CD8-positive, alpha-beta memory T cell (primary cell): ENCODE results near the gene TULP4. TPM values are rescaled to one million over a fixed set of nuclear protein-coding genes. Genes with fewer than 3 reads are reported as not detected.

ENCODE experiments used
- CTCF ChIA-PET: fragments of 350-600 bp; sonication (Branson Sonifier 250); formaldehyde crosslinking; loops from one replicate; lab custom pipeline; 2021; ENCODE audit warnings: antibody characterized with exemption; lab: Charles Lee
- POLR2A ChIA-PET: fragments of 350-600 bp; sonication (Branson Sonifier 250); formaldehyde crosslinking; loops from one replicate; lab custom pipeline; 2021; ENCODE audit warnings: antibody characterized with exemption; lab: Charles Lee
- DNase-seq, 5 donors: peaks; one replicate each; pipeline versions ENCODE4 v3.0.0 to v3.0.0-alpha.2; 2020 to 2022; ENCODE audit warnings: mixed read lengths in 1 of 5
- H3K27ac ChIP-seq: one replicate; pipeline ENCODE4 v1.7.0; 2013; ENCODE audit warnings: low read depth, mild to moderate bottlenecking, low read length, moderate library complexity
- H3K27me3 ChIP-seq: 2 replicates; pipeline ENCODE4 v1.7.0; 2013; ENCODE audit warnings: low read length, mild to moderate bottlenecking; ENCODE audit not compliant: insufficient read depth, poor library complexity, severe bottlenecking
- H3K36me3 ChIP-seq: 2 replicates; pipeline ENCODE4 v1.7.0; 2013; ENCODE audit warnings: mild to moderate bottlenecking, low read length, moderate library complexity; ENCODE audit not compliant: insufficient read depth
- H3K4me1 ChIP-seq: 2 replicates; pipeline ENCODE4 v1.7.0; 2013; ENCODE audit warnings: mild to moderate bottlenecking, low read length, moderate library complexity; ENCODE audit not compliant: insufficient read depth
- H3K4me3 ChIP-seq: 2 replicates; pipeline ENCODE4 v1.7.0; 2013; ENCODE audit warnings: mild to moderate bottlenecking, low read length
- H3K9me3 ChIP-seq: 2 replicates; pipeline ENCODE4 v1.7.0; 2013; ENCODE audit warnings: mild to moderate bottlenecking, low read length
- H3K27ac Mint-ChIP-seq, 8 donors: one replicate each; pipeline ENCODE4 v1.8.0; 2020 to 2021; ENCODE audit warnings: mixed read lengths in 8 of 8, mild to moderate bottlenecking in 6 of 8, inconsistent platforms in 3 of 8, moderate library complexity in 3 of 8
- H3K27me3 Mint-ChIP-seq, 2 donors: one replicate each; pipeline ENCODE4 v1.8.0; 2020 to 2021; ENCODE audit warnings: mixed read lengths in 2 of 2, mild to moderate bottlenecking in 1 of 2, moderate library complexity in 1 of 2
- H3K36me3 Mint-ChIP-seq, 3 donors: one replicate each; pipeline ENCODE4 v1.8.0; 2020 to 2021; ENCODE audit warnings: mixed read lengths in 3 of 3, inconsistent platforms in 1 of 3, mild to moderate bottlenecking in 1 of 3
- H3K4me1 Mint-ChIP-seq, 3 donors: one replicate each; pipeline ENCODE4 v1.8.0; 2020 to 2021; ENCODE audit warnings: mixed read lengths in 3 of 3, inconsistent platforms in 1 of 3, mild to moderate bottlenecking in 1 of 3
- H3K4me3 Mint-ChIP-seq, 7 donors: one replicate each; pipeline ENCODE4 v1.8.0; 2020 to 2021; ENCODE audit warnings: mixed read lengths in 7 of 7, mild to moderate bottlenecking in 6 of 7, moderate library complexity in 4 of 7, inconsistent platforms in 2 of 7
- H3K9me3 Mint-ChIP-seq, 5 donors: one replicate each; pipeline ENCODE4 v1.8.0; 2020 to 2022; ENCODE audit warnings: mixed read lengths in 5 of 5, mild to moderate bottlenecking in 3 of 5, moderate library complexity in 2 of 5, inconsistent platforms in 1 of 5
- polyA plus RNA-seq: library from polyadenylated mRNA; unstranded; fragments of 300-500 nt; fragmentation: Illumina TruSeq; gene quantifications from one replicate; pipeline ENCODE4 v1.2.3, GENCODE V29; 2021
- total RNA-seq, 2 experiments: library from RNA; stranded (reverse); gene quantifications; one replicate each; pipeline ENCODE4 v1.2.3, GENCODE V29; 2021

TULP4 gene
- total and polyA plus RNA-seq, 3 experiments from 2014 or later: 26.9 to 50.1 (median 32.1) TPM

DNA sequence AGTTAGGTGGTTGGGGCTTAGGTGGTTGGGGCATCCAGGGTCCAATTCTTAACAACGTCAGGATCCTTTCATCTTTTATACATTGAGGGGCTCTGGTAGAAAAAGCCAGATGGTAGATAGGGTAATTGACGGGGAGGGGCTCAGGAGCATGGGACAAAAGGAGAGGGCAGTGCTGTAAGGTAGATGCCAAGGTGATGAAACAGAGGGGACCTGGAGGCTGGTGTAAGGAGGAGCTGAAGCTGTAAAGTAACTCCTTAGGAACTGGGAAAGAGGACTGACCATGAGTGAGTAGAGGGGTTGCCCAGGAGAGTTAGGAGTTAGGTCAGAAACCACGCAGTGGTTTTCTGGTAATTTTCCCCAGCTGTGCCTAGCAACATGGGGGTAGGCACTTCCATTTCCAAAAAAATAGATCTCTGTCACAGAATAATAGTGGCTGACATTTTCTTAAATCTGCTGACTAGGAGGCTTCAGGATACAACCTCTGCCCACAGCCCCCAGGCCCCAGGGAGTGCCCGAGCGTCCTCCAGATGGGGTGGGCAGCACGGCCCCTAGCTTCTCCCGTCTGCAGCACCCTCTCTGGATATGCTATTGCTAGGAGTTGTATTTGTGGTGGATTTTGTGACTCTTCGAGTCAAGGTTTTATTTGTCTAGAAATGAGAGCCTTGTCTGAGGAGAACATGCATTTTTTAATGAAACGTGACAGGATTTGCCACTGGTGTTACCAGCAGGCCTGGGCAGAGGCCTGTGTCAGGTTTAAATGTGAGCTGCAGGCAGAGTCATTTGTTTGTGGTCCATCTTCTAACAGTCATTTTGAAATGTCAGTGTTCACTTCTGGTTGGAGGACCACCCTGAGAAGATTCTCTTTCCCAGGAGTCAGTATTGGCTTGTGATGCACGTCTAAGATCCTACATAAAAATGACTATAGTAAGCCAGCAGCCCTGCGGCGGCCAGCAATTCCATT, 44.6 kb downstream of the TULP4 start:
- Histone ChIP-seq H3K36me3 (no peaks in the 10 kb centered on the region), H3K9me3 (no peaks in the 10 kb centered on the region), H3K27ac (no peak overlapping the region), H3K27me3 (no peaks in the 10 kb centered on the region), H3K4me3 (no peak overlapping the region), H3K4me1 (peaks cover 24% of the 10 kb centered on the region)
- peaks cover 0 to 3% (median 0%) of the 10 kb centered on the region in 3 donors for H3K36me3 Mint-ChIP-seq
- CTCF ChIA-PET: no interaction called here
- H3K27ac Mint-ChIP-seq: peak overlapping the region in 2 of 8 donors; percentile 51 to 53
- H3K9me3 Mint-ChIP-seq: no peaks in the 10 kb centered on the region
- peaks cover 36 to 60% (median 58%) of the 10 kb centered on the region in 3 donors for H3K4me1 Mint-ChIP-seq
- no peak for DNase-seq
- POLR2A ChIA-PET: no interaction called here
- peak overlapping the region in 3 of 7 donors; percentile 12 to 19 (median 14) for H3K4me3 Mint-ChIP-seq
- no peaks in the 10 kb centered on the region for H3K27me3 Mint-ChIP-seq

DNA sequence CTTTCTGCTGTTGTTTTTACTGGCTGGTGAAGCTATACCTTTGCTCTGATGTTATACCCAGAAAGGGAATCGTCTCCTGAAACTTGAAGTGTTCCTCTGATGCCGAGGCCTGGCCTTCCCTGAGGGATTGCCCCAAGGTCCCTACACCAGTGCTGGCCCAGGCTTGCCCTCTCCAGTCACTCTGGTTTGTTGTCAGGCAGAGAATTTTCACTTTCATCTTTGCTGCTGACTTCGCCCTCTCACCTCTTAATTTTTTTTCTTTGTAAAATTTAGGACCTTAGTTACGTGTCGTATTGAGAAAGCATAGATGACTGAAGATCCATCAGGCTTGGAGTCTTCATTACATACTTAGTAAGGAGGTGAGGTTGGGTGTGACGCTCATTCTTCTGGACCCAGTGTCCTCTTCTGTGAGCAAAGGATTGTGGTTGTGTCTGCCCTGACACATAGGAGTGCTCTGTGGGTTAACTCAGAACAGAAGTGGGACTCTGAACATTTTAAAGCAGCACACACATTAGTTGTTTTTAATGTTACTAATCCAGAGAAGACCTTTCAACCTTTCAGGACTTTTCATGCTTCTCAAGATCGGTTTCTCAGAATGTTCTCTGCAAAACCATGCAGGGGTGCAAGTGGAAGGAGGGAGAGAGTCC, 45.4 kb downstream of the TULP4 start:
- peaks cover 0 to 3% (median 0%) of the 10 kb centered on the region in 3 donors for H3K36me3 Mint-ChIP-seq

DNA sequence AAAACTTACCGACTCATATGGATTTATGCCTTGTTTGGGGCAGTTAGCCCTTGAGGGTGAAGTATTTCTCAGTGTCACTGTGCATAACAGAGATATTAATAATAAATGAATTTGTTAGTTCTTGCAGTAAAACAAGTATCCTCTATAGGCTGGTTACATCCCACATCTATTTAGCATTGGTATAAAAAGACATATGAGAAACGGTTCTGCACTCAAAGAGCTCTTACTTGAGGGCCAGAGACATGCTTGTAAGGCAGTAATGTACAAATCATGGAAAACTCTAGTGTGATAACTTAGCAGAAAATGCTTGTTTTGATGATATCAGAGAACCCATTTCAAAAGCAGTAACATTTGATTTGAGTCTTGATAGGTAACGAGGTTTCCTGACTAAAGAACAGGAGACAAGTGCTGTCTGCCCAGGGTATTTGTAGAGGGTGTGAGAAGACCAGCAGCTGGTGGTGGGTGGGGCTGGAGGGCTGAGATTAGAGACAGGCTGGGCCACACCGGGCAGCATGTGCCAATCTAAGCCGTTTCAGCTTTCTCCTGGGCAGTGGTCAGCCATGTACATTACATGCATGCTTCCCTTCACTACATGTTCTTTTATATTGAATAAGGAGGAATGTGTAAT, 46.3 kb downstream of the TULP4 start:
- peaks cover 0 to 3% (median 0%) of the 10 kb centered on the region in 3 donors for H3K36me3 Mint-ChIP-seq
- no peak for DNase-seq
- Histone ChIP-seq H3K27me3 (no peaks in the 10 kb centered on the region), H3K27ac (no peak overlapping the region), H3K9me3 (no peaks in the 10 kb centered on the region), H3K36me3 (no peaks in the 10 kb centered on the region), H3K4me3 (no peak overlapping the region), H3K4me1 (peaks cover 24% of the 10 kb centered on the region)
- H3K4me1 Mint-ChIP-seq: peaks cover 36 to 67% (median 58%) of the 10 kb centered on the region in 3 donors
- POLR2A ChIA-PET: no interaction called here
- peak overlapping the region in 4 of 8 donors; percentile 29 to 77 (median 48) for H3K27ac Mint-ChIP-seq
- H3K4me3 Mint-ChIP-seq: no peak overlapping the region
- no peaks in the 10 kb centered on the region for H3K27me3 Mint-ChIP-seq
- no peaks in the 10 kb centered on the region for H3K9me3 Mint-ChIP-seq
- CTCF ChIA-PET: no interaction called here

More for the DNA sequence above, 45.4 kb downstream of the TULP4 start:
- peak overlapping the region in 5 of 8 donors; percentile 5 to 79 (median 21) for H3K27ac Mint-ChIP-seq
- H3K9me3 ChIP-seq: no peaks in the 10 kb centered on the region
- POLR2A ChIA-PET: no interaction called here
- peak overlapping the region in 3 of 7 donors; percentile 4 to 12 (median 4) for H3K4me3 Mint-ChIP-seq
- no peak overlapping the region for H3K4me3 ChIP-seq
- CTCF ChIA-PET: no interaction called here
- H3K27ac ChIP-seq: no peak overlapping the region
- no peaks in the 10 kb centered on the region for H3K36me3 ChIP-seq
- H3K9me3 Mint-ChIP-seq: no peaks in the 10 kb centered on the region
- H3K27me3 Mint-ChIP-seq: no peaks in the 10 kb centered on the region
- no peaks in the 10 kb centered on the region for H3K27me3 ChIP-seq
- H3K4me1 Mint-ChIP-seq: peaks cover 36 to 63% (median 58%) of the 10 kb centered on the region in 3 donors
- H3K4me1 ChIP-seq: peaks cover 24% of the 10 kb centered on the region
- no peak for DNase-seq

DNA sequence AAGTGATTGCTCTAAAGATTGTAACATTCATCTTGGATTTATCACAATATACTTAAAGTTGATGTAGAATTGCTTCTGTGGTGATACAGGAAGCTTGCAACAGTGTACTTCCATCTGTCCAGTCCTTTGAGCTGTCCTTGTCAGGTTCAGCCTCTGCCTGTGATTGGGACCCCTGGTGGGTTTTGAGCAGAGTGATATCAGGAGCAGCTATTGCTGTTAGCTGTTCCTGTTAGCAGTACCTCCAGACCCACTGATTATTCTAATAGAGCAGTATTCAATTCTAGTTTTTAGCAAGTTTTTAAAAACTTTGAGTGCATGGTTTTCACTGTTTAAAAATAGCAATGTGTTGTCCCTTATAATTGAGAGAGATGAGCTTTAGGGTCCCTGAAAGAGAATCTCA, 48.8 kb downstream of the TULP4 start:
- H3K9me3 Mint-ChIP-seq: no peaks in the 10 kb centered on the region
- H3K27me3 ChIP-seq: no peaks in the 10 kb centered on the region
- H3K36me3 ChIP-seq: no peaks in the 10 kb centered on the region
- no peak for DNase-seq
- H3K27ac Mint-ChIP-seq: peak overlapping the region in 2 of 8 donors; percentile 10 to 41
- POLR2A ChIA-PET: interaction anchor here (0.6 kb wide), 1 partner anchor 241 kb away, joined by 4 read pairs; no protein-coding TSS in a partner anchor
- no peaks in the 10 kb centered on the region for H3K27me3 Mint-ChIP-seq
- no peaks in the 10 kb centered on the region for H3K9me3 ChIP-seq
- H3K4me1 ChIP-seq: peaks cover 24% of the 10 kb centered on the region
- H3K4me3 ChIP-seq: no peak overlapping the region
- H3K36me3 Mint-ChIP-seq: peaks cover 0 to 3% (median 0%) of the 10 kb centered on the region in 3 donors
- no peak overlapping the region for H3K27ac ChIP-seq
- CTCF ChIA-PET: no interaction called here
- no peak overlapping the region for H3K4me3 Mint-ChIP-seq
- peaks cover 34 to 63% (median 42%) of the 10 kb centered on the region in 3 donors for H3K4me1 Mint-ChIP-seq

DNA sequence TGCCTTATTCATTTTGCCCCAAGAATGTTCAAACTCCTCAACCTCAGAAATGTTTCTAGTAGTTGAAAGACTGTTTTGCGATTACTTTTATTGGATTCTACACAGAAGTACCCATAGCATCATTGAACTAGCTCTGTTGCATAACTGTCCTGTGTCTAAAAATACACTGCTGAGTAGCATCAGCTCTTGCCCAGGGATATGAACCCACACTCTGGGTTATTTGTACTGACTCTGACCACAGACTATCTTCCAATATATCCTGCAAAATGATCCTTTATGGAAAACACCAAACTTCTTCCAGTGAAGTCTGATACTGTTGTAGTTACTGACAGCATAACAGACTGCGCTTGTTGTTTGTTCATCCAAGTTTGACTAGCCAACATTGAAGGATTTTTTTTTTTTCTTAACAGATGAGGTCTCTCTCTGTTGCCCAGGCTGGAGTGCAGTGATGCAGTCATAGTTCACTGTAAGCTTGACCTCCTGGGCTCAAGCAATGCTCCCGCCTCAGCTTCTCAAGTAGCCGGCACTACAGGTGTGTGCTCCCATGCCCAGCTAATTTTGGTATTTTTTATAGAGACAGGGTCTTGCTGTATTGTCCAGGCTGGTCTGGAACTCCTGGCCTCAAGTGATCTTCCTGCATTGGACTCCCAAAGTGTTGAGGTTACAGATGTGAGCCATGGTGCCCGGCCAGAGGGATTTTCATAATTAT, 49.9 kb downstream of the TULP4 start:
- Histone ChIP-seq H3K27me3 (no peaks in the 10 kb centered on the region), H3K27ac (no peak overlapping the region), H3K4me1 (peaks cover 19% of the 10 kb centered on the region), H3K9me3 (no peaks in the 10 kb centered on the region), H3K4me3 (no peak overlapping the region), H3K36me3 (no peaks in the 10 kb centered on the region)
- ChIA-PET POLR2A (no interaction called here), CTCF (no interaction called here)
- H3K27me3 Mint-ChIP-seq: no peaks in the 10 kb centered on the region
- DNase-seq: no peak
- no peaks in the 10 kb centered on the region for H3K9me3 Mint-ChIP-seq
- H3K36me3 Mint-ChIP-seq: peaks cover 0 to 3% (median 3%) of the 10 kb centered on the region in 3 donors
- H3K4me1 Mint-ChIP-seq: peaks cover 30 to 59% (median 42%) of the 10 kb centered on the region in 3 donors
- H3K4me3 Mint-ChIP-seq: no peak overlapping the region
- no peak overlapping the region for H3K27ac Mint-ChIP-seq

DNA sequence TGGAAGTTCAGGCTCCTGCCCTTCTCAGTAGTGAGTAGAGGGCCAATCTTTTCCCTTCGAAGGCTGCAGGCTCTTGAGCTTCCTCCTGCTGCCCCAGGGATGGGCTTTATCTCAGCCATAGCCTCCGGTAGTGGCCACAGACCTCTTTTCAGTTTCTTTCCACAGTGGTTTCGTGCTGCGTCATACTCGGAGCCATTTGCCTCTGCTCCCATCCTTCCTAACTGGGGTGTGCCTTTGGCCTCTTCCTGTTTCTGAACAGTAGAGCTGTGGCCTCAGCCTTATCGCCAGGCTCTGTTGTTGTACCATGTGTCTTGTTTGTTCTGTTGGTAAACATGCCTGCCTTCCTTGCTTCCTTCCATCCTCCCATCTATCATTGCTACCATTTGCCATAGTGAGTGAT, 54.1 kb downstream of the TULP4 start:
- CTCF ChIA-PET: interaction anchor here (1.0 to 1.8 kb wide), 2 partner anchors 13 to 152 kb away, joined by 3 read pairs; no protein-coding TSS in a partner anchor
- Mint-ChIP-seq H3K4me1 (peaks cover 7 to 20% (median 15%) of the 10 kb centered on the region in 3 donors), H3K4me3 (peak overlapping the region in 1 of 7 donors; percentile 33), H3K27ac (peak overlapping the region in 1 of 8 donors; percentile 64), H3K27me3 (no peaks in the 10 kb centered on the region), H3K9me3 (no peaks in the 10 kb centered on the region), H3K36me3 (peaks cover 0 to 3% (median 1%) of the 10 kb centered on the region in 3 donors)
- Histone ChIP-seq H3K27me3 (no peaks in the 10 kb centered on the region), H3K4me3 (no peak overlapping the region), H3K9me3 (no peaks in the 10 kb centered on the region), H3K27ac (peak overlapping the region; percentile 10), H3K36me3 (no peaks in the 10 kb centered on the region), H3K4me1 (no peaks in the 10 kb centered on the region)
- no peak for DNase-seq
- POLR2A ChIA-PET: interaction anchor here (0.7 kb wide), 1 partner anchor 1248 kb away, joined by 9 read pairs; no protein-coding TSS in a partner anchor

DNA sequence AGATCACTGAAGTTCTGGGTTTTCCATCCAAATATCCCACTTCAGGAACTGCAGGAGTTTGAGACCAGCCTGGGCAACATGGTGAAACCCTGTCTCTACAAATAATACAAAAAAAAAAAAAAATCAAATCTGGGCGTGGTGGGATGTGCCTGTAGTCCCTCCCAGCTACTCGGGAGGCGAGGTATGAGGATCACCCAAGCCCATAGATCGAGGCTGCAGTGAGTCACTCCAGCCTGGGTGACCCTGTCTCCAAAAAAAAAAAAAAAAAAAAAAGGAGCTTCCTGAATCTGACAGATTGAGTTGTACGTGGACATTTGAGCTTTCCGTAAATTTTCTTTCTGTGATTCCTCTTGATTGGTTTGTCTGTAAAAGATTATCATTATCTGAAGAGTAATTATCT, 55.6 kb downstream of the TULP4 start:
- no peaks in the 10 kb centered on the region for H3K9me3 Mint-ChIP-seq
- H3K4me1 Mint-ChIP-seq: peaks cover 7 to 17% (median 15%) of the 10 kb centered on the region in 3 donors
- Histone ChIP-seq H3K4me3 (no peak overlapping the region), H3K27me3 (no peaks in the 10 kb centered on the region), H3K27ac (no peak overlapping the region), H3K4me1 (no peaks in the 10 kb centered on the region), H3K36me3 (no peaks in the 10 kb centered on the region), H3K9me3 (no peaks in the 10 kb centered on the region)
- ChIA-PET POLR2A (no interaction called here), CTCF (interaction anchor here (0.9 to 1.8 kb wide), 2 partner anchors 12 to 31 kb away, joined by 3 read pairs; no protein-coding TSS in a partner anchor)
- no peak overlapping the region for H3K4me3 Mint-ChIP-seq
- no peak for DNase-seq
- H3K27me3 Mint-ChIP-seq: no peaks in the 10 kb centered on the region
- H3K27ac Mint-ChIP-seq: no peak overlapping the region
- H3K36me3 Mint-ChIP-seq: peaks cover 0 to 5% (median 3%) of the 10 kb centered on the region in 3 donors
